GM21786 (cell line): ENCODE data around the gene TRAPPC14.
A peak's percentile ranks its signal among the peaks of the same experiment; 100 is the strongest.
"Not testable (repeated sequence)": the region's sequence is repeated elsewhere in the genome, so short reads cannot be mapped to it uniquely, and the experiment has no call there.

Source experiments
- ATAC-seq: cut with Tn5 transposase; IDR thresholded peaks from one replicate; pipeline ENCODE4 v1.9.1; 2021; ENCODE audit not compliant: unreplicated experiment

The TRAPPC14 gene

GRCh38 chr7:100158229-100159098 lies at the start of gene TRAPPC14:
Gene TRAPPC14, minus strand, starts transcription at chr7:100158723. Its CDS starts 224 bp downstream, at chr7:100158499.
- peak; percentile 75 for ATAC-seq

- no peak for ATAC-seq
Observed at GRCh38 chr7:100204454-100204853, 45.9 kb upstream of the TRAPPC14 start.

GRCh38 chr7:100200693-100201092 lies 42.2 kb upstream of the TRAPPC14 start:
- no peak for ATAC-seq

- no peak for ATAC-seq
Observed at GRCh38 chr7:100198266-100198665, 39.7 kb upstream of the TRAPPC14 start.

GRCh38 chr7:100195901-100196322 lies 37.4 kb upstream of the TRAPPC14 start:
- not testable (repeated sequence) for ATAC-seq

- no peak for ATAC-seq
Observed at GRCh38 chr7:100195222-100195621, 36.7 kb upstream of the TRAPPC14 start.

- no peak for ATAC-seq
Observed at GRCh38 chr7:100192969-100193368, 34.4 kb upstream of the TRAPPC14 start.

- not testable (repeated sequence) for ATAC-seq
Observed at GRCh38 chr7:100192281-100192862, 33.8 kb upstream of the TRAPPC14 start.

GRCh38 chr7:100191775-100192174 lies 33.3 kb upstream of the TRAPPC14 start:
- no peak for ATAC-seq

GRCh38 chr7:100190048-100190711 lies 31.7 kb upstream of the TRAPPC14 start:
- ATAC-seq = peak; percentile 65

- no peak for ATAC-seq
Observed at GRCh38 chr7:100189061-100189460, 30.5 kb upstream of the TRAPPC14 start.

- no peak for ATAC-seq
Observed at GRCh38 chr7:100185726-100186125, 27.2 kb upstream of the TRAPPC14 start.

- not testable (repeated sequence) for ATAC-seq
Observed at GRCh38 chr7:100183090-100183489, 24.6 kb upstream of the TRAPPC14 start.

- not testable (repeated sequence) for ATAC-seq
Observed at GRCh38 chr7:100182616-100183015, 24.1 kb upstream of the TRAPPC14 start.

GRCh38 chr7:100180084-100180483 lies 21.6 kb upstream of the TRAPPC14 start:
- ATAC-seq = not testable (repeated sequence)

GRCh38 chr7:100177045-100178001 lies 18.8 kb upstream of the TRAPPC14 start, which contains the start of the genes GPC2 and STAG3:
Gene GPC2, minus strand, starts transcription at chr7:100177381. Its CDS starts 182 bp downstream, at chr7:100177199.
Gene STAG3, plus strand, starts transcription at chr7:100177918. Its CDS starts 2,639 bp downstream, at chr7:100180557.
- ATAC-seq = peak; percentile 86

- ATAC-seq = no peak
Observed at GRCh38 chr7:100176096-100177044, 17.8 kb upstream of the TRAPPC14 start.

GRCh38 chr7:100175296-100175935 lies 16.9 kb upstream of the TRAPPC14 start:
- no peak for ATAC-seq

- no peak for ATAC-seq
Observed at GRCh38 chr7:100174582-100174981, 16.1 kb upstream of the TRAPPC14 start.
